Ovary (tissue), 9 donors: ENCODE measurements around the gene NPAS3. TPM values are rescaled to one million over a fixed set of nuclear protein-coding genes. Genes with fewer than 3 reads are reported as not detected.

ENCODE experiments used
- DNase-seq, 5 donors: peaks; one replicate each; pipeline ENCODE4 v3.0.0-alpha.2; 2019 to 2020
- H3K27ac ChIP-seq, 2 donors: fragments of 200-600 bp; one replicate each; pipeline versions ENCODE4 v1.5.1 to v1.8.0; 2019 to 2022
- H3K27me3 ChIP-seq: fragments of 200-600 bp; one replicate; pipeline ENCODE4 v1.8.0; 2022
- H3K36me3 ChIP-seq: fragments of 200-600 bp; sonication (generic); one replicate; pipeline ENCODE4 v1.5.1; 2019
- H3K4me1 ChIP-seq: one replicate; pipeline ENCODE4 v1.8.1; 2013; ENCODE audit warnings: mild to moderate bottlenecking, moderate library complexity; ENCODE audit not compliant: insufficient read depth
- H3K4me3 ChIP-seq: fragments of 200-600 bp; sonication (generic); one replicate; pipeline ENCODE4 v1.5.1; 2017
- H3K9me3 ChIP-seq, 2 donors: fragments of 200-600 bp in 1 of 2; sonication (generic) in 1 of 2; one replicate each; pipeline versions ENCODE4 v1.5.1 to v1.8.1; 2013 to 2019; ENCODE audit warnings: mild to moderate bottlenecking in 1 of 2, moderate library complexity in 1 of 2
- EP300 ChIP-seq: sonication (generic); formaldehyde crosslinking; IDR thresholded peaks from one replicate; pipeline ENCODE4 v1.6.1; 2017; ENCODE audit warnings: antibody characterized with exemption
- POLR2A ChIP-seq: fragments of 450-650 bp; IDR thresholded peaks from one replicate; pipeline ENCODE4 v1.6.1; 2017; ENCODE audit warnings: antibody characterized with exemption, mild to moderate bottlenecking, moderate library complexity
- WGBS, 3 donors: extraction: QIAGEN DNeasy Blood & Tissue Kit in 1 of 3; methylation state at CpG; one replicate each; pipeline versions ENCODE4 v1.1.5 to v1.1.7; 2013 to 2017; 5-methylcytosine and 5-hydroxymethylcytosine counted together
- intact Hi-C, 4 donors: fragments of 100-400 bp; cut with DNase I; formaldehyde crosslinking; loops; one replicate each; pipeline versions ENCODE4 v1.11.0 to v1.15.1; 2022 to 2023
- polyA plus RNA-seq, 2 donors: library from polyadenylated mRNA; stranded (reverse); fragments of 200-250 nt in 1 of 2; fragments of 350-450 nt in 1 of 2; fragmentation: Illumina TruSeq in 1 of 2; extraction: RNeasy Lipid Tissue Mini Kit (QIAGEN cat#74804) in 1 of 2; gene quantifications; one replicate each; pipeline ENCODE4 v1.2.3, GENCODE V29; 2013 to 2014
- total RNA-seq, 7 donors: library from RNA; depleted of rRNA in 2 of 7; stranded (reverse); fragments of >200 nt in 2 of 7; fragmentation: NEBNext Ultra II Directional in 3 of 7; extraction: Animal tissue kit (Norgen Biotek cat#: 25700) in 3 of 7; gene quantifications; one replicate each; pipeline versions ENCODE4 v1.1.0 to v1.2.4, GENCODE V29; 2016 to 2023
- TF ChIP-seq, protein P1 (sequence below), 3 donors: fragments of 450-650 bp in 2 of 3; fragments of 200-600 bp in 1 of 3; IDR thresholded peaks; one replicate each; pipeline versions ENCODE4 v1.5.1 to v1.8.0; 2016 to 2022; ENCODE audit warnings: antibody characterized with exemption in 3 of 3, mild to moderate bottlenecking in 1 of 3
- donor health status: DM: no; HTN: no; CAD: no; lungs with moderate emphysema.
- donor health status: DM: no; HTN: no; CAD: no.
- donor health status: Bipolar disorder and iron deficiency.
- donor health status: DM: yes; HTN: yes; CAD: no.
- donor health status: DM: no; HTN: no; CAD: no.
- donor health status: DM: yes; HTN: yes; CAD: no.

Gene NPAS3
- total and polyA plus RNA-seq, 9 donors: 1.9 to 15.4 (median 11.4) TPM

DNA sequence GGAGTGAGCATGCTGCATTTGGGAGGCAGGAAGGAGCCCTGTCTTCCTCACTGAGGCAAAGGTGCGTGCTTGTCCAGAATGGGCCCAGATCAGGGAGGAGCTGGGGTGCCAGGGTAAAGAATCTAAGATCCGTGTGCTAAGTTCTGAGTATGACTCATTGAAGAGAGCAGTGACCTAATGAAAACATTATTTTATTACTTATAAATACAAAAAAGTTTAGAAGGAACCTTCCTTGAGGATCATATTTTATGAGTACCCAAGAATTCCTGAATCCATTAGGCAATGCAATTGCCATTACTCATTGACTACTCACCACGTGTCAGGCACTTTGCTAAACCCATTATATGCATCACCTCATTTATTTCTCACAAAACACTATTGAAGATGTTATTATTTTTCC lies 747.5 kb downstream of the NPAS3 start:
- H3K4me3 ChIP-seq: no peak overlapping the region
- H3K4me1 ChIP-seq: peaks cover 2% of the 10 kb centered on the region
- H3K27me3 ChIP-seq: no peaks in the 10 kb centered on the region
- no peak for DNase-seq
- WGBS, 3 donors: 74 to 75% (median 74%) methylated on average over 3 of the region's 3 CpGs
- no peak overlapping the region for H3K27ac ChIP-seq
- no peaks in the 10 kb centered on the region for H3K9me3 ChIP-seq
- H3K36me3 ChIP-seq: no peaks in the 10 kb centered on the region
- intact Hi-C loops: no loop called here
- TF ChIP-seq, protein P1, sequence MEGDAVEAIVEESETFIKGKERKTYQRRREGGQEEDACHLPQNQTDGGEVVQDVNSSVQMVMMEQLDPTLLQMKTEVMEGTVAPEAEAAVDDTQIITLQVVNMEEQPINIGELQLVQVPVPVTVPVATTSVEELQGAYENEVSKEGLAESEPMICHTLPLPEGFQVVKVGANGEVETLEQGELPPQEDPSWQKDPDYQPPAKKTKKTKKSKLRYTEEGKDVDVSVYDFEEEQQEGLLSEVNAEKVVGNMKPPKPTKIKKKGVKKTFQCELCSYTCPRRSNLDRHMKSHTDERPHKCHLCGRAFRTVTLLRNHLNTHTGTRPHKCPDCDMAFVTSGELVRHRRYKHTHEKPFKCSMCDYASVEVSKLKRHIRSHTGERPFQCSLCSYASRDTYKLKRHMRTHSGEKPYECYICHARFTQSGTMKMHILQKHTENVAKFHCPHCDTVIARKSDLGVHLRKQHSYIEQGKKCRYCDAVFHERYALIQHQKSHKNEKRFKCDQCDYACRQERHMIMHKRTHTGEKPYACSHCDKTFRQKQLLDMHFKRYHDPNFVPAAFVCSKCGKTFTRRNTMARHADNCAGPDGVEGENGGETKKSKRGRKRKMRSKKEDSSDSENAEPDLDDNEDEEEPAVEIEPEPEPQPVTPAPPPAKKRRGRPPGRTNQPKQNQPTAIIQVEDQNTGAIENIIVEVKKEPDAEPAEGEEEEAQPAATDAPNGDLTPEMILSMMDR (IDR thresholded peaks at IDR 0.05): no peak
- TF ChIP-seq EP300: no peak
- no peak for TF ChIP-seq POLR2A

DNA sequence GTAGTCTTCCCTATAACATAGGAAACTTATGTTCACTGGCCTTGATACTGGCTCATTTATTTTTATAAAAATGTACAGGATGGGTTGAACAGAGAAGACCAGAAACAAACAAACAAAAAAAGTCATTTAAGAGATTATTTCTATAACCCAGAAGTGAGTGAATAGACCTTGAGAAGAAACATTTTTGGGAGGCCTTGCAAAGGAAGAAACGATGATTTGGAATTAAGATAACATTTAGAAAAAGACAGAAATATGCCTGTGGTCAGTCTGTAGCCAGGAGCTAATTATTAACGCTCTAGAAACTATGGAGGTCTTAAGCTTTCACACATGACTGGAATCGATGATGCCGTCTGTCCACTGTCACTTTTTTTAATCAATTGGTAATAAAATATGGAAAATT lies 748.2 kb downstream of the NPAS3 start:
- Histone ChIP-seq H3K27me3 (no peaks in the 10 kb centered on the region), H3K36me3 (no peaks in the 10 kb centered on the region), H3K27ac (no peak overlapping the region), H3K9me3 (no peaks in the 10 kb centered on the region), H3K4me3 (no peak overlapping the region), H3K4me1 (peaks cover 2% of the 10 kb centered on the region)
- DNase-seq: no peak
- intact Hi-C loops: no loop called here
- TF ChIP-seq EP300: no peak
- no peak for TF ChIP-seq POLR2A
- TF ChIP-seq, protein P1 (IDR thresholded peaks at IDR 0.05): no peak
- WGBS, 3 donors: 77 to 82% (median 80%) methylated on average over 4 of the region's 4 CpGs

DNA sequence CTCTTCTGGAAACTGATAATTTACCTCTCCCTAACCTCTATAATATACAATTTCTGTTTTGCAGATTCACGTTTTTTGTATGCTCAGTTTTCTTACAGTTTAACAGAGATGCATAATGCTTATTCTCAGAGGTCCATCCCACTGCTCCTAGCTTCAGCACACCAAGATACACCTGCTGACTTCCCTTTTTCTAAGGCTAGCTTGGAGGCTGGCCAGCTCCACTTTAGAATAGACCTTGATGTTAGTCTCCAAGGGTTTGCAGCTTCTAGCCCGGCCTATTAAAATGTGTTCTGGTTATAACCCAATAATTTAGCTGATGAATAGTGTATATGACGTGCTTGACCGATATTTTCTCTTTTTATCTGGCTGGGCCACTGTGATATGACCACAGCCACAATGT lies 751.0 kb downstream of the NPAS3 start:
- H3K4me3 ChIP-seq: no peak overlapping the region
- no peak overlapping the region for H3K27ac ChIP-seq
- no peaks in the 10 kb centered on the region for H3K36me3 ChIP-seq
- no peak for TF ChIP-seq POLR2A
- no peak for TF ChIP-seq EP300
- intact Hi-C loops: no loop called here
- no peak for DNase-seq
- no peaks in the 10 kb centered on the region for H3K4me1 ChIP-seq
- 91 to 94% (median 91%) methylated on average over 4 of the region's 4 CpGs for WGBS, 3 donors
- H3K27me3 ChIP-seq: no peaks in the 10 kb centered on the region
- no peaks in the 10 kb centered on the region for H3K9me3 ChIP-seq

DNA sequence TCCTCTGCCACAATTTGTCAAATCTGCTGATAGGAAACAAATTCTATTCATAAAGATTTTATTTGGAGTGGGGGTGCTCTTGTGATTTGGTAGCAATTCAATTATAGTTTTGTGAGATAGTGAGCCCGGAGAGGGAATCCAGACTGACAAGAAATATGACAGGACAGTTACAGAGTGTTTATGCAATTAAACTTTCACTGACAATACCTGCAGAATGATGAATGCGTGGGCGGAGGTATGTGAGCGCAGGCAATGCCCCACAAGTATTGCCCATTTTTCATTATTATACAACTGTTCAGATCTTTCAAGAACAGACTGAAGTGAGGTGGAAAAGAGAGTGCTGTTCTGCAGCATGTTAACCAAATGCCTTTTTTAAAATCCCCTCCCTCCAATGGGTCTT lies 753.2 kb downstream of the NPAS3 start:
- WGBS, 3 donors: 68 to 73% (median 69%) methylated on average over 4 of the region's 4 CpGs
- intact Hi-C loops: no loop called here

DNA sequence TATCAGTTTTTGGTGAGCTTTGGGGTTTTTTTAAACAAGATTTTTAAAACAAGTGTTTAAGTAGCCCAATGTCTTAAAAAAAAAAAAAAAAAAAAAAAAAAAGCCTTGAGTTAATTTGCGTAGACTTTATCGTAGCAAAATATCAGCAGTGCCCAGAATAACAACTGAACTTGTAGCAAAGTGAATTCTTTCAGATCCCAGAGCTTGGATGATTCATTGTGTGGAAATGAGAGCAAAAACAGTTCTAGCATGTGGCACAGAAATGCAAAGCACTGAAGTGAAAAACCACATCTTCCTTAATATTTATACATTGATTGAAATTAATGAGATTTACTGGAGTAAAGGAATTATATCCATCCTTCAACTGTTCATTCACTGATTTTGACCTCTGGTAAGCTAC lies 754.1 kb downstream of the NPAS3 start:
- 4 to 24% (median 4%) methylated on average over 2 of the region's 2 CpGs for WGBS, 3 donors
- DNase-seq: no peak
- Histone ChIP-seq H3K27ac (no peak overlapping the region), H3K4me3 (no peak overlapping the region), H3K4me1 (no peaks in the 10 kb centered on the region), H3K27me3 (no peaks in the 10 kb centered on the region), H3K9me3 (no peaks in the 10 kb centered on the region), H3K36me3 (no peaks in the 10 kb centered on the region)
- TF ChIP-seq, protein P1 (IDR thresholded peaks at IDR 0.05): no peak
- TF ChIP-seq POLR2A: no peak
- no peak for TF ChIP-seq EP300
- intact Hi-C loops: no loop called here

More for the DNA sequence above, 753.2 kb downstream of the NPAS3 start:
- Histone ChIP-seq H3K36me3 (no peaks in the 10 kb centered on the region), H3K4me3 (no peak overlapping the region), H3K9me3 (no peaks in the 10 kb centered on the region), H3K27ac (no peak overlapping the region), H3K27me3 (no peaks in the 10 kb centered on the region), H3K4me1 (no peaks in the 10 kb centered on the region)
- TF ChIP-seq EP300 (no peak), POLR2A (no peak)
- TF ChIP-seq, protein P1 (IDR thresholded peaks at IDR 0.05): no peak
- no peak for DNase-seq
